Retina (tissue), 1 donor: ENCODE results near the gene NAT10.

ENCODE experiments used
- DNase-seq: peaks from one replicate; pipeline ENCODE4 v3.0.0-alpha.2; 2016

NAT10 gene

GRCh38 chr11:34191578-34191977 lies 86.1 kb downstream of the NAT10 start:
- DNase-seq: no peak

DNA sequence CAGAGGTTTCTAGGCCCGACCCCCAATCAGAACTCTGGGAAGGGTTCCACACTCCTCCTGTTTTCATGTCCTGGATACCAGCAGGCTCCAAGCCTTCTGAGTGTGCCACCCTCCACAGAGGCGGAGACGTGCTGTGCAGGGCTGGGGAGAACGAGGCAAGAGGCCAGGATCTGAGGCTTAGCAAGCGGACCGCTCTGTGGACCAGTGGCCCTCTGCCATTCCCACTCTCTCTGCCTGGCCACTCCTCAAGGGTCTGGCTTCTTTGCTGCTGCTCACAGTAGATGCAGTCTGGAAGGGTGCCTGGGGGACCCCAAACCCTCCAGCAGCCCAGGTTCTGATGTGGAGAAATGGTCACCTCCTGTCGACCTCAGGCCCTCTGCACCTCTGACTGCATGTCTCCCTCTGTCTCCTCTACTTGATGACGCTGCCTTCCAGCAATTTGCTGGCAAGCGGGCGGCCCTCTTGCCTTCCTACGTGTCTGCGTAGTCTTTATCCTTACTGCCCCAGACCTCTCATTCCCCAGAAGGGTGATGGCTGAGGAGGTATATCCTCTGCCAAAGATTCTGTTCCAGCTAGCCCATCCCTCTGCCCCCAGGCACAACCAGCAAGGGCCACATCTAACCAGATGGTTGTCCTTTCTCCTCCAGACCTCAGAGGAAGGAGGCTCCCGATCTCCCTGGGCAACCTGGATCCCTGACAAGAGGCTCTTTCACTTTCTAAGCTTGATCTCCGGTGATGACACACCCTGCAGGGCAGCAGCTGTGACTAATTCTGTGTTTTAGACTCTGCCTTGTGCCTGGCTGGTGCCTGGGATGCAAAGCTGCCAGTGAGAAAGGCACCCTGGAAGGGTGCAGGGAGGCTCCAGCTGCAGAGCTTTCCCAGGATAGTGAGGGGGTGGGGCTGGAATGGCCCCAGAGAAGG lies 87.3 kb downstream of the NAT10 start:
- DNase-seq: no peak

GRCh38 chr11:34194576-34195335 lies 89.3 kb downstream of the NAT10 start:
- no peak for DNase-seq
